GM23248 (cell line): ENCODE results near the gene DDX31.

Source experiments
- EZH2 ChIP-seq: fragments of 200-600 bp; sonication (generic); IDR thresholded peaks from 2 replicates; pipeline ENCODE4 v1.6.1; 2018; ENCODE audit warnings: antibody characterized with exemption, mild to moderate bottlenecking; ENCODE audit not compliant: insufficient read depth, poor library complexity, severe bottlenecking
- EZH2phosphoT487 ChIP-seq: fragments of 200-600 bp; sonication (generic); IDR thresholded peaks from 2 replicates; pipeline ENCODE4 v1.6.1; 2018; ENCODE audit warnings: antibody characterized with exemption, moderate library complexity, mild to moderate bottlenecking, low read depth; ENCODE audit not compliant: insufficient read depth

DNA sequence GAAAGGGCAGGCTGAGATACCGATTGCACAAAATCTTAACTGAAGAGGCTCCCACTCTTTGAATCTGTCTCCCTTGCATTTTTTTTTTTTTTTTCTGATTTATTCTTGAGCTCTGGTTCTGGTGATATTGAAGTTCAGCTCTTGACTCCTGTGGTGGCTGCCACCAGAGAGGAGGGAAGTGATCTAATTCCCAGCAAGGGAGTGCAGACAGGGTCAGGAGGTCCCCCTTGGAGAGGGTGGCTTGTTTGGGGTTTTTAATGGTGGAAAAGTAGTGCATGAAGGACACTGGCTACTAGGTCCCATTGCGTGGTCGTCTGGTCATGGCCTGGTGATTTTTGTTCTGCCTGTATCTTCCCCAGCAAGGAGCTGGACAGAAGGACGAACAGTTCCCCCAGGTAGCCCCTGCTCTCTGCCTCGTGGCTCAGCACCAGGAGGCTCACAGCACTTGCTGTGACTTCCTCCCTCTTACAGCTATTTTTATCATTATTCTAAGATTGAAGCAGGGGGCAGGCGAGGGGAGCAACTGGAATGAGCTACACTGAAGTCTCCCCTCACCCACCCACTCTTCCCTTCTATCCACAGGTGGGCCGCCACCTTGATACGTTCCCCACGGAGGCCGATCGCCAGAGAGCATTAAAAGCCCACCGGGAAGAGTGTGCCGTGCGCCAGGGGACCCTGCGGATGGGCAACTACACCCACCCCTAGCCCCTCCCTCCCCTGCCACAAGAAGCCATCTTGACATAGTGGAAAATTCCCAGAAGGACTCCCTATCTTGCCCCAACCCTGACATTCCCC, 97.8 kb downstream of the DDX31 start:
- no peak for TF ChIP-seq EZH2
- no peak for TF ChIP-seq EZH2phosphoT487
